IgD-negative memory B cell (primary cell): ENCODE measurements around the gene SYNM. TPM values are rescaled to one million over a fixed set of nuclear protein-coding genes. Genes with fewer than 3 reads are reported as not detected.
"Not testable (repeated sequence)": the region's sequence is repeated elsewhere in the genome, so short reads cannot be mapped to it uniquely, and the experiment has no call there.

Experiments used
- H3K27ac Mint-ChIP-seq, 3 donors: one replicate each; pipeline ENCODE4 v1.8.0; 2020 to 2022; ENCODE audit warnings: mild to moderate bottlenecking in 3 of 3, mixed read lengths in 3 of 3, moderate library complexity in 1 of 3
- H3K27me3 Mint-ChIP-seq: one replicate; pipeline ENCODE4 v1.8.0; 2021; ENCODE audit warnings: mixed read lengths
- H3K36me3 Mint-ChIP-seq: one replicate; pipeline ENCODE4 v1.8.0; 2020; ENCODE audit warnings: mild to moderate bottlenecking, mixed read lengths
- H3K4me1 Mint-ChIP-seq, 3 donors: one replicate each; pipeline ENCODE4 v1.8.0; 2020 to 2022; ENCODE audit warnings: mixed read lengths in 3 of 3, mild to moderate bottlenecking in 1 of 3
- H3K4me3 Mint-ChIP-seq, 4 donors: one replicate each; pipeline ENCODE4 v1.8.0; 2020 to 2022; ENCODE audit warnings: mild to moderate bottlenecking in 4 of 4, mixed read lengths in 4 of 4, moderate library complexity in 3 of 4
- H3K9me3 Mint-ChIP-seq, 3 donors: one replicate each; pipeline ENCODE4 v1.8.0; 2020 to 2021; ENCODE audit warnings: mixed read lengths in 3 of 3, mild to moderate bottlenecking in 1 of 3
- polyA plus RNA-seq: library from polyadenylated mRNA; unstranded; fragments of 300-500 nt; fragmentation: Illumina TruSeq; gene quantifications from one replicate; pipeline ENCODE4 v1.2.3, GENCODE V29; 2021

The SYNM gene, protein sequence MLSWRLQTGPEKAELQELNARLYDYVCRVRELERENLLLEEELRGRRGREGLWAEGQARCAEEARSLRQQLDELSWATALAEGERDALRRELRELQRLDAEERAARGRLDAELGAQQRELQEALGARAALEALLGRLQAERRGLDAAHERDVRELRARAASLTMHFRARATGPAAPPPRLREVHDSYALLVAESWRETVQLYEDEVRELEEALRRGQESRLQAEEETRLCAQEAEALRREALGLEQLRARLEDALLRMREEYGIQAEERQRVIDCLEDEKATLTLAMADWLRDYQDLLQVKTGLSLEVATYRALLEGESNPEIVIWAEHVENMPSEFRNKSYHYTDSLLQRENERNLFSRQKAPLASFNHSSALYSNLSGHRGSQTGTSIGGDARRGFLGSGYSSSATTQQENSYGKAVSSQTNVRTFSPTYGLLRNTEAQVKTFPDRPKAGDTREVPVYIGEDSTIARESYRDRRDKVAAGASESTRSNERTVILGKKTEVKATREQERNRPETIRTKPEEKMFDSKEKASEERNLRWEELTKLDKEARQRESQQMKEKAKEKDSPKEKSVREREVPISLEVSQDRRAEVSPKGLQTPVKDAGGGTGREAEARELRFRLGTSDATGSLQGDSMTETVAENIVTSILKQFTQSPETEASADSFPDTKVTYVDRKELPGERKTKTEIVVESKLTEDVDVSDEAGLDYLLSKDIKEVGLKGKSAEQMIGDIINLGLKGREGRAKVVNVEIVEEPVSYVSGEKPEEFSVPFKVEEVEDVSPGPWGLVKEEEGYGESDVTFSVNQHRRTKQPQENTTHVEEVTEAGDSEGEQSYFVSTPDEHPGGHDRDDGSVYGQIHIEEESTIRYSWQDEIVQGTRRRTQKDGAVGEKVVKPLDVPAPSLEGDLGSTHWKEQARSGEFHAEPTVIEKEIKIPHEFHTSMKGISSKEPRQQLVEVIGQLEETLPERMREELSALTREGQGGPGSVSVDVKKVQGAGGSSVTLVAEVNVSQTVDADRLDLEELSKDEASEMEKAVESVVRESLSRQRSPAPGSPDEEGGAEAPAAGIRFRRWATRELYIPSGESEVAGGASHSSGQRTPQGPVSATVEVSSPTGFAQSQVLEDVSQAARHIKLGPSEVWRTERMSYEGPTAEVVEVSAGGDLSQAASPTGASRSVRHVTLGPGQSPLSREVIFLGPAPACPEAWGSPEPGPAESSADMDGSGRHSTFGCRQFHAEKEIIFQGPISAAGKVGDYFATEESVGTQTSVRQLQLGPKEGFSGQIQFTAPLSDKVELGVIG (N-terminal part only)
- not detected for polyA plus RNA-seq

DNA sequence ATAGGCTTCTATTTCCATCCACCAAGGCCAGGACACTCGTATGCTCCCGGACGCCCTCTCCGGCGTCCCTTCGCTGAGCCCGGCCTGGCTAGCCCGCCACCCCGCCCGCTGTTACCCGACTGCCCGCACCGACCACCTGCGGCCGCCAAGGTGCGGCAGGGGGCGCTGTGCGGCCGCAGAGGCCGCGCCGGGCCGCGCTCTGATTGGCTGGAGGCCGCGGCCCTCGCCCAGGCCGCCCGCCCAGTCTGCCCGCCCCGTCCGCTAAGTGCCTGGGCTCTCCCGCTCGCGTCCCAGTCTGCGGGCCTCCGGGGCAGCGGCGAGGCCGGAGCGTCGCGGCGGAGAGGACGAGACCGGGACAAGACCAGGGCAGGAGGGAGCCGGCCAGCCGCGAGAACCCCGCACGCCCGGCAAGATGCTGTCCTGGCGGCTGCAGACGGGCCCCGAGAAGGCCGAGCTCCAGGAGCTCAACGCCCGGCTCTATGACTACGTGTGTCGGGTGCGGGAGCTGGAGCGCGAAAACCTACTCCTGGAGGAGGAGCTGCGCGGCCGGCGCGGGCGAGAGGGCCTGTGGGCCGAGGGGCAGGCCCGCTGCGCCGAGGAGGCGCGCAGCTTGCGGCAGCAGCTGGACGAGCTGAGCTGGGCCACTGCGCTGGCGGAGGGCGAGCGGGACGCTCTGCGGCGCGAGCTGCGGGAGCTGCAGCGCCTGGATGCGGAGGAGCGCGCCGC is at the start of gene SYNM:
TSS of gene SYNM (plus strand) at position 293 of the 726 bp plus-strand sequence. CDS start at position 413, 120 bp downstream.
- peaks cover 0 to 2% (median 0%) of the 10 kb centered on the region in 3 donors for H3K9me3 Mint-ChIP-seq
- H3K27me3 Mint-ChIP-seq = peaks cover 41% of the 10 kb centered on the region
- H3K36me3 Mint-ChIP-seq = no peaks in the 10 kb centered on the region
- H3K4me1 Mint-ChIP-seq = peaks cover 3 to 16% (median 5%) of the 10 kb centered on the region in 3 donors
- peak within 1 kb of the TSS in 3 of 4 donors; percentile 58 to 88 (median 65) for H3K4me3 Mint-ChIP-seq
- no peak within 1 kb of the TSS for H3K27ac Mint-ChIP-seq

DNA sequence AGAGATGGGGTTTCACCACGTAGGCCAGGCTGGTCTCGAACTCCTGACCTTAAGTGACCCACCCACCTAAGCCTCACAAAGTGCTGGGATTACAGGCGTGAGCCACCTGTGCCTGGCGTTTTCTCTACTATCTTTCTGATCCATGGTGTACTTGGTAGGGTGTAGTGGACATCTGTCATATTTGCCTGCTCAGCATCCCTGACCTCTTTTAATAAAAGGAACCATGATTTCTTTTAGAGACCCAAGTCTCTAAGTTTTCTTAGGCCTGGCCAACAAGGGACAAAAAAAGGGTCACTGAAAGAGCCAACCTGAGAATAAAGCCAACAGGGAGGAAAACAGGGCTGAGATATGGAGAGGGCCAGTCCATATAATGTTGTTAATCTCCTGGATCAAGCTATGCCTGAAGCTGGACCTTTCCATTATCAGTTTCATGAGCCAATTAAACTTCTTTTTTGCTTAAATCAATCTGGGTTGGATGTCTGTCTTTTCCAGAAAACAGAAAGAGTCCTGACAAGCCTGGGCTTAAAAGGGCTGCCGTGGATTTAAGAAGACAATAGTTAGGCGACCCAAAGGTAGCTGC is 49.2 kb upstream of the SYNM start:
- peaks cover 4 to 9% (median 6%) of the 10 kb centered on the region in 3 donors for H3K4me1 Mint-ChIP-seq

DNA sequence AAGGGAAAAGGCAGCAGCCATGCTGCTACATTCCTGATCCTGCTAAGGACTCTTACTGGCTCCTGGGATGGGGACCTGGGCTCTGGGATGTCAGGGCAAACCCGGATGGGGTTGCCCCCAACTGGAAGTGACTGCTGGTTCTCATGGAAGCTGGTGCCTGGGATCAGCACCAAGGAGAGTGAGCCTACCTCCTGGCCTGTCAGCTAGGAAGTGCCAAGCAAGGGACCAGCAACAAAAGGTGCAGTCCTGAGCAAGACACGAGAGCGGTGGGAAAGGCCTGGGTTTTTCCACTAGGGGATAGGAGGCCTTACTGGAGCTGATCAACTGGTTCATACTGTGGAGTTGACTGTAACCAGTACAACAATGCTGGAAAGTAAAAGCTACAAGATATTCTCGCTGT is 47.9 kb upstream of the SYNM start:
- Mint-ChIP-seq H3K9me3 (peaks cover 0 to 4% (median 3%) of the 10 kb centered on the region in 3 donors), H3K36me3 (no peaks in the 10 kb centered on the region), H3K27me3 (peaks cover 34% of the 10 kb centered on the region), H3K4me3 (no peak overlapping the region), H3K27ac (no peak overlapping the region), H3K4me1 (peaks cover 4 to 9% (median 4%) of the 10 kb centered on the region in 3 donors)

More for the DNA sequence above, 49.2 kb upstream of the SYNM start:
- Mint-ChIP-seq H3K4me3 (no peak overlapping the region), H3K27me3 (peaks cover 24% of the 10 kb centered on the region), H3K36me3 (no peaks in the 10 kb centered on the region), H3K27ac (no peak overlapping the region), H3K9me3 (peaks cover 0 to 4% (median 3%) of the 10 kb centered on the region in 3 donors)

DNA sequence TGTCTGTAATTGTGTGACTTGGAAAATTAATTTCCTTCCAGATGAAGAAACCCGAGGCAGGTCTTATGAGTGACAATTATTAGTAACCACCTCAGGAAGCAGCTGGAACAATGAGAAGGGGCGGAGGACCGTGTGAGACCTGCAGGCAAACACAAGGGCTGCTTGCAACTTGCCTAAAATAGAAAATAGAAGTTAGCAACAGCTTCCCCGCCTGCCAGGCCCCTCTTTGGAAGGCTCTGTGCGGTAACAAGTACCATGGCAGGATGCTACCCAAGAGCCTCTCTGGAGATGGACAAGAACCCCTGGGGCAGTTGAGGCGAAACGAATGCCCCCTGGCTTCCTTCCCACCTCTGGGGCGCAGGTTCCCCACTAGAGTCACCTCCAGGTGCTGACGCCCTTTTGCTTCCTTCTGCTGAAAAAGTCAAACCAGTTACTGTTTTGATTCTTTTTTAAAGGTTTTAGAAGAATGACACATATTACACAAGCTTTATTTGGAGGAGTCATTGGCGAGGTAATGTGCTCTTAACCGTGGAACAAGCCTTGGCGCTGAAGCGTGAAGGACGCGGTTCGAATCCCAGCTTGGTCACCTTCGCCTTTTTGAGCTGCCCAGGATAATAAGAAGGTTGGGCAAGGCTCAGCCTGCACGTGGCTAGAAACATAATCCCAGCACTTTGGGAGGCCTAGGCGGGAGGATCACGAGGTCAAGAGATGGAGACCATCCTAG is 47.0 kb upstream of the SYNM start:
- peaks cover 0 to 5% (median 4%) of the 10 kb centered on the region in 3 donors for H3K4me1 Mint-ChIP-seq
- no peak overlapping the region for H3K27ac Mint-ChIP-seq
- peaks cover 42% of the 10 kb centered on the region for H3K27me3 Mint-ChIP-seq
- H3K36me3 Mint-ChIP-seq = no peaks in the 10 kb centered on the region
- H3K9me3 Mint-ChIP-seq = peaks cover 0 to 4% (median 1%) of the 10 kb centered on the region in 3 donors
- peak overlapping the region; percentile 3 to 86 (median 68) for H3K4me3 Mint-ChIP-seq

DNA sequence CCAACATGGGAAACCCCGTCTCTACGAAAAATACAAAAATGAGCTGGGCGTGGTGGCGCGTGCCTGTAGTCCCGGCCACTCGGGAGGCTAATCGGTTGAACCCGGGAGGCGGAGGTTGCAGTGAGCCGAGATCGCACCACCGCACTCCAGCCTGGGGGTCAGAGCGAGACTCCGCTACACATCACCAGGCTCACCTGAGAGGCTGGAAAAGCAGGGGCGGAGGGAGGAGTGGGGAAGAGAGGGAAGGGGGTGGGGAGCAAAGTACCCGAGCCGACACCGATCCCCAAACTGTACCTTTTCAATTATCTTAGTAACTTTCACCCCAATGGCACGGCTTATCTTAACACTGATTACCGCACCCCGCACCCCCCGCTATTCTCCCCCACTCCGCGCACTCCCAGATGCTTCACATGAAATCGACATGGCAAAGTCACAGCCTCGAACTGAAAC is 46.4 kb upstream of the SYNM start:
- no peak overlapping the region for H3K27ac Mint-ChIP-seq
- H3K27me3 Mint-ChIP-seq = peaks cover 42% of the 10 kb centered on the region
- peaks cover 0 to 4% (median 1%) of the 10 kb centered on the region in 3 donors for H3K9me3 Mint-ChIP-seq
- peak overlapping the region; percentile 3 to 86 (median 68) for H3K4me3 Mint-ChIP-seq
- H3K4me1 Mint-ChIP-seq = peaks cover 0 to 5% (median 4%) of the 10 kb centered on the region in 3 donors
- H3K36me3 Mint-ChIP-seq = no peaks in the 10 kb centered on the region

DNA sequence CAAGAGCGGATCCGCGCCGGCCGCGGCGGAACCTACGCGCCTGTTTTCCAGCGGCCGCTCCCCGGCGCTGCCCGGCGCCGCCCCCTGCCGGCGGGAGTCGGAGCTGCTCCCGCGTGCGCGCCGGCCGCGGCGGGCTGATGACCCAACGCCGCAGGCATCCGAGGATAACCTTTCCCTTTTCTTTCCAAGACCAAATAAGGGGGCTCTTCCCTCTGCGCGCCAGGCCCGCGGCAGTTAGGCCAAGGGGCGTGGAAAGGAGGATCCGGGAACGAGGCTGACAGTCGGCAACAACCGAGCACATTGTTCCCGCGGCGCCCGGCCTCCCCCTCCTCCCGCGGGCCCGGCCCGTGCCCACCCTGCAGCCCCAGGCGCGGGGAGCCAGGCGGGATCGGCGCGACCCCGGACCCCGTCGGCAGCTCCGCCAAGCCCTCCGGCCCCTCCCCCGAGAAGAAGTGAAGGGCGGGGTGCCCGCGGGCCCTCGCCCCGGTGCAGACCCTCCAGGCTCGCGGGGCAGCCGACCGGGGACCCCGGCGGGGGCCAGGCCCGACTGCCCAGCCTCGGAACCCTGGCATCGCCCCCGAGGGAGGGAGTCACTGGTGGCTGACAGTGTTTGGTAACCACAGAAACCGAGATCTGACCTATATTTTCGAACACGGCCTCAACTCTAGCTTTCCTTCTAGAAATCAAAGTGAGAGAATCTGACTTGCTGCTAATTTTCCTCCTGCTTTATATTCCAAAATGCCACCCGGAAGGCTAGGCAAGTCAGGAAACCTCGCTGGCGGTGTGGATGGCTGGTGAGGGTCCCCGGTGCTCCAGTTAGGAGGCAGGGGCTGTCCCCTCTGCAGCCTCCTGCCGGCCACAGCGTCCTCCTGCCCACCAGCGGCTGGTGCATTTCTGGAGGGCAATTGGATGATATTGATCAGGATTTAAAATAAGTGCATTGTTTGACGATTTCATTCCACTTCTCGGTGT is 45.6 kb upstream of the SYNM start:
- no peak overlapping the region for H3K27ac Mint-ChIP-seq
- no peaks in the 10 kb centered on the region for H3K36me3 Mint-ChIP-seq
- H3K4me3 Mint-ChIP-seq = peak overlapping the region in 3 of 4 donors; percentile 60 to 83 (median 73)
- H3K4me1 Mint-ChIP-seq = peaks cover 0 to 5% (median 4%) of the 10 kb centered on the region in 3 donors
- H3K27me3 Mint-ChIP-seq = peaks cover 42% of the 10 kb centered on the region
- peaks cover 0 to 4% (median 1%) of the 10 kb centered on the region in 3 donors for H3K9me3 Mint-ChIP-seq

DNA sequence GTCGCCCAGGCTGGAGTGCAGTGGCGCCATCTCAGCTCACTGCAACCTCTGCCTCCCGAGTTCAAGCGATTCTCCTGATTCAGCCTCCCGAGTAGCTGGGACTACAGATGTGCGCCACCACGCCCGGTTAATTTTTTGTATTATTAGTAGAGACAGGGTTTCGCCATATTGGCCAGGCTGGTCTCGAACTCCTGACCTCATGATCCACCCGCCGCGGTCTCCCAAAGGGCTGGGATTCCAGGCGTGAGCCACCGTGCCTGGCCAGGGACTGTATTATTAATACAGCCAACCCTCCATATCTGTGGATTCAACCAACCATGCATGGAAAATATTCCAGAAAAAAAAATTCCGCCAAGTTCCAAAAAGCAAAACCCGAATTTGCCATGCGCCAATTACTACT is 44.7 kb upstream of the SYNM start:
- H3K27ac Mint-ChIP-seq, H3K9me3 Mint-ChIP-seq, H3K4me1 Mint-ChIP-seq, H3K36me3 Mint-ChIP-seq: not testable (repeated sequence)
- Mint-ChIP-seq H3K27me3 (peaks cover 43% of the 10 kb centered on the region), H3K4me3 (peak overlapping the region in 1 of 4 donors; percentile 73)

DNA sequence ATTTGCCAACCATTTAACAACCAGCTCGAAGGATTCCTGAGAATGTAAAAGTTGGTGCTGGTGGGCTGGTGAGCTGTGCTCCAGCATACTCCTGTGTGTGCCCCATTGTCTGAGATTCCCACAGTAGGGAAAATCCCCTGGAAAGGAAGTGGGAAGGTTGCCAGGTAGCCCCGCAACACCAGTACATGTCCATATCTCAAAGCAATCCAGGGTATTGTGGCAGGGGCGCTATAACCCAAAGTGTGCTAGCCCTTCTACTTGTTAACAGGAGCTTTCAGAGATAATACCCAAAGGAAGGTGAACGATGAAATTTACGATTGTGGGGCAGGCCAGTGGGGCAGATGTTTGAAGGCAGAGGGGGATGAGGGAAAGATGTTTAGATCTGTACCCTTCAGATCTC is 42.7 kb upstream of the SYNM start:
- Mint-ChIP-seq H3K36me3 (no peaks in the 10 kb centered on the region), H3K9me3 (peaks cover 0 to 2% (median 0%) of the 10 kb centered on the region in 3 donors), H3K27me3 (peaks cover 48% of the 10 kb centered on the region), H3K4me3 (no peak overlapping the region), H3K4me1 (peaks cover 0 to 5% (median 4%) of the 10 kb centered on the region in 3 donors), H3K27ac (no peak overlapping the region)

DNA sequence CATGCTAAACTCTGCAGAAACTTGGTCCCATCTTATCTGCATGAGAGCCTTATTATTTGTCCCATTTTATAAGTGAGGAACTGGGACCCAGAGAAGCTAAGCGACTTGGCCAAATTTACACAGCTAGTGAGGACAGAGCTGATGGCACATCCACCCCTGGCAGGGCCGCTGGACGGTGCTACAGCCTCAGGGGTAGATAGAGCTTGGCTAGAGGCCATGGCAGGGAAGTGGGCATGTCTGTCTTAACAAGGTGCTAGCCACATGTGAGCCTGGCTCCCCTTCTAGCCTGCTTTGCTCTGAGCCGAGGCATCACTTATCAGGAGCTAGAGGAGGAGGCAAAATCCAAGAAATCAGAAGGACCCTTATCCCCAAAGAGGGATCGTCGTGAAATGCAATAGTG is 36.7 kb upstream of the SYNM start:
- Mint-ChIP-seq H3K4me3 (no peak overlapping the region), H3K27ac (no peak overlapping the region), H3K4me1 (peaks cover 0 to 1% (median 0%) of the 10 kb centered on the region in 3 donors), H3K27me3 (peaks cover 9% of the 10 kb centered on the region), H3K36me3 (no peaks in the 10 kb centered on the region), H3K9me3 (no peaks in the 10 kb centered on the region)

DNA sequence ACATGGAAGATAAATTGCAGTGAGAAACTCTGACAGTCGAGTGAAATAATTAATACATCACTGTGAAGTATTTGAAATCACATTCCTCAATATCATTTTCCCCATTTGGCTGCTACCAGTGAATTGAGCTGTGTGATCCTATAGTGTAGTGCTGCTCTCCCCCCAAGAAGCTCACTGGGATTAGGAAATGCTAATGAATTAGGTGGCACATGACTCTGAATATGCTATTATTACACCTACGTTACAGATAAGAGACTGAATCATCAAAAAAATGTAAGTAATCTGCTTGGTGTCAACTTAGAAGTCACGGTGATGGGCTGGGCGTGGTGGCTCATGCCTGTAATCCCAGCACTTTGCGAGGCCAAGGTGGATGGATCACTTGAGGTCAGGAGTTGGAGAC is 34.7 kb upstream of the SYNM start:
- Mint-ChIP-seq H3K4me1 (peaks cover 0 to 1% (median 0%) of the 10 kb centered on the region in 3 donors), H3K27me3 (peaks cover 9% of the 10 kb centered on the region), H3K36me3 (no peaks in the 10 kb centered on the region), H3K27ac (peak overlapping the region in 1 of 3 donors; percentile 35), H3K9me3 (no peaks in the 10 kb centered on the region), H3K4me3 (no peak overlapping the region)

DNA sequence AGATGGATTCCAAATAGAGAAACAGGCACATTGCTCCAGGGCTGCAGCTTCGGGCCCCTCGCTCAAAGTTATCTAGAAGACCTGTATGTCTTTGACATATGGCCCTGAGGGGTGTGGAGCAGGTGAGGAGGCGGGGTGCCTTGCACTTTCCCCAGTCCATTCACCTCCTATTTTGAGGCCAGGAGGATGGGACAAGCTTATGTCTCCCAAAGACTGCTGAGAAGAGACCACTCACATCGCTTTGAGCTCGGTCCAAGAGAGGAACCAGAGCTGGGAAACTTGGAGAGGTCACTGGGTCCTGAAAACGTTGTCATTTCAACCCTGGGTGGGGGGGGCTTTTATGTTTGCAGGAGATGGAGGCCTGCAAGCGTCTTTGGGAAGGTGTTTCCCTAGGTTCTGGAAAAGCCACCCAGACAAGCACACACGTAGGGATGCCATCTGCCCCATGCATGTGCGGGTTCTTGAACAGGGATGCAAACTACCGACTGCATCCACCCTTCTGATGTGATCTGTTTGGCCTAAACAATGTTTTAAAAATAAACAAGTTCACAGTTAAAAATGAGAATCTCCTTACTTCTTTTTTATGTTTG is 33.7 kb upstream of the SYNM start:
- Mint-ChIP-seq H3K27ac (no peak overlapping the region), H3K36me3 (no peaks in the 10 kb centered on the region), H3K9me3 (no peaks in the 10 kb centered on the region), H3K4me1 (peaks cover 0 to 3% (median 2%) of the 10 kb centered on the region in 3 donors), H3K4me3 (no peak overlapping the region), H3K27me3 (peaks cover 2% of the 10 kb centered on the region)
